Upper lobe of right lung (tissue), 1 donor: ENCODE results near the gene NELL1. TPM values are rescaled to one million over a fixed set of nuclear protein-coding genes. Genes with fewer than 3 reads are reported as not detected.

Source experiments
- ATAC-seq: fragments of 200-7000 bp; cut with Tn5 transposase; one replicate; pipeline ENCODE4 v1.9.1; 2020; ENCODE audit warnings: mild to moderate bottlenecking, moderate library complexity
- DNase-seq: peaks from one replicate; pipeline ENCODE4 v3.0.0-alpha.2; 2020
- H3K27ac ChIP-seq: fragments of 200-600 bp; one replicate; pipeline ENCODE4 v1.8.0; 2022
- H3K27me3 ChIP-seq: fragments of 200-600 bp; one replicate; pipeline ENCODE4 v1.8.0; 2022; ENCODE audit warnings: mild to moderate bottlenecking
- H3K36me3 ChIP-seq: fragments of 200-600 bp; one replicate; pipeline ENCODE4 v1.8.0; 2022
- H3K4me1 ChIP-seq: fragments of 200-600 bp; one replicate; pipeline ENCODE4 v1.8.0; 2022
- H3K4me3 ChIP-seq: fragments of 200-600 bp; one replicate; pipeline ENCODE4 v1.8.0; 2022; ENCODE audit warnings: mild to moderate bottlenecking
- H3K9me3 ChIP-seq: fragments of 200-600 bp; one replicate; pipeline ENCODE4 v1.8.0; 2022
- intact Hi-C: fragments of 100-400 bp; cut with DNase I; formaldehyde crosslinking; loops from one replicate; pipeline ENCODE4 v1.11.0; 2022
- total RNA-seq: library from RNA; stranded (reverse); fragmentation: NEBNext Ultra II Directional; extraction: Animal tissue kit (Norgen Biotek cat#: 25700); gene quantifications from one replicate; pipeline ENCODE4 v1.2.1, GENCODE V29; 2021
- TF ChIP-seq, protein P1 (sequence below): fragments of 200-600 bp; IDR thresholded peaks from one replicate; pipeline ENCODE4 v1.8.0; 2022; ENCODE audit warnings: antibody characterized with exemption
- donor health status: DM: no; HTN: yes; CAD: no; lungs with severe emphysema.

Gene NELL1
- total RNA-seq, 1 donor from 2014 or later = not detected

DNA sequence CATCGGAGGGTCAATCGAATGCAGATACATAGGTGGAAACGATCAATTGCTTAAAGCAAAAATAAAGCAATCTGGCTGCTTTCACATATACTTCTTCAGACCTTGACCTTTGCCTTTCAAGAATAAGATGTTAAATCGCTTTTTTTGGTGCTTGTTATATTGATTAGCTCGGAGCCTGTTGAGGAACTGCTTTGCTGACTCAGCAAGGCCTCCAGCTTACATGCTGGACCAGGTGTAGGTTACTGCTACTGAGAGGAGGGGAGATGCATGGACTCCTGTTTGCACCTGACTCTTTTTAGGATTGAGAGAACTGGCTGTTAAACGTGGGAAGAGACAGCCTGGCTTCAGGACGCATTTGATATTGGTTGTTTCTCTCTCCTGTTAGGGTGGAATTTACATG, 31.3 kb upstream of the NELL1 start:
- intact Hi-C loops = no loop called here
- Histone ChIP-seq H3K36me3 (no peaks in the 10 kb centered on the region), H3K27ac (no peak overlapping the region), H3K27me3 (no peaks in the 10 kb centered on the region), H3K4me1 (no peaks in the 10 kb centered on the region), H3K4me3 (no peak overlapping the region), H3K9me3 (no peaks in the 10 kb centered on the region)
- TF ChIP-seq, protein P1, sequence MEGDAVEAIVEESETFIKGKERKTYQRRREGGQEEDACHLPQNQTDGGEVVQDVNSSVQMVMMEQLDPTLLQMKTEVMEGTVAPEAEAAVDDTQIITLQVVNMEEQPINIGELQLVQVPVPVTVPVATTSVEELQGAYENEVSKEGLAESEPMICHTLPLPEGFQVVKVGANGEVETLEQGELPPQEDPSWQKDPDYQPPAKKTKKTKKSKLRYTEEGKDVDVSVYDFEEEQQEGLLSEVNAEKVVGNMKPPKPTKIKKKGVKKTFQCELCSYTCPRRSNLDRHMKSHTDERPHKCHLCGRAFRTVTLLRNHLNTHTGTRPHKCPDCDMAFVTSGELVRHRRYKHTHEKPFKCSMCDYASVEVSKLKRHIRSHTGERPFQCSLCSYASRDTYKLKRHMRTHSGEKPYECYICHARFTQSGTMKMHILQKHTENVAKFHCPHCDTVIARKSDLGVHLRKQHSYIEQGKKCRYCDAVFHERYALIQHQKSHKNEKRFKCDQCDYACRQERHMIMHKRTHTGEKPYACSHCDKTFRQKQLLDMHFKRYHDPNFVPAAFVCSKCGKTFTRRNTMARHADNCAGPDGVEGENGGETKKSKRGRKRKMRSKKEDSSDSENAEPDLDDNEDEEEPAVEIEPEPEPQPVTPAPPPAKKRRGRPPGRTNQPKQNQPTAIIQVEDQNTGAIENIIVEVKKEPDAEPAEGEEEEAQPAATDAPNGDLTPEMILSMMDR = no peak
- DNase-seq (no peak), ATAC-seq (no peak)

GRCh38 chr11:20639688-20640087, 29.7 kb upstream of the NELL1 start:
- Histone ChIP-seq H3K27me3 (no peaks in the 10 kb centered on the region), H3K4me1 (no peaks in the 10 kb centered on the region), H3K27ac (no peak overlapping the region), H3K9me3 (no peaks in the 10 kb centered on the region), H3K36me3 (no peaks in the 10 kb centered on the region), H3K4me3 (no peak overlapping the region)
- intact Hi-C loops = no loop called here
- no peak for DNase-seq
- no peak for ATAC-seq
- TF ChIP-seq, protein P1 = no peak

DNA sequence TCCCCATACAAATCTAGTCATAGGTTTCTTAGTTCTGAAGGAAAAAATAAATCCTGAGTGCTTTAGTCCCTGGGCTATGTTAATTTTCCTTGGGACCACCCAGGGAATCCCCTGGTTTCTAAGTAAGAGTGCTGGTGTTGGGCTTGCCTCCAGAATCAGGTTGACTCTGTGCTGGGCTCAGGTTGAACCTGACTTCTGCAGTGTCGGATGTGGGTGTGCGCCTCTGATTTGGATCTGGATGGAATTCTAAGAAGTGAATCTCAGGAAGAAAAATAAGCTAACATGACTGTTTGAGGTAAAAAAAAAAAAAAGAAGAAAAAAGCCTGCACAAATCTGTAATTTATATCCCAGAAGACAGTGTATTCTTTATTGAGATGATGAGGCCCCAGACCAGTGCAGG, 29.0 kb upstream of the NELL1 start:
- TF ChIP-seq, protein P1 = no peak

GRCh38 chr11:20644360-20644759, 25.0 kb upstream of the NELL1 start:
- no peak overlapping the region for H3K4me3 ChIP-seq
- intact Hi-C loops = no loop called here
- H3K9me3 ChIP-seq = no peaks in the 10 kb centered on the region
- H3K36me3 ChIP-seq = no peaks in the 10 kb centered on the region
- no peaks in the 10 kb centered on the region for H3K27me3 ChIP-seq
- TF ChIP-seq, protein P1 = no peak
- no peak for DNase-seq
- ATAC-seq = no peak
- H3K27ac ChIP-seq = no peak overlapping the region
- no peaks in the 10 kb centered on the region for H3K4me1 ChIP-seq

More for the DNA sequence above, 29.0 kb upstream of the NELL1 start:
- Histone ChIP-seq H3K9me3 (no peaks in the 10 kb centered on the region), H3K4me1 (no peaks in the 10 kb centered on the region), H3K36me3 (no peaks in the 10 kb centered on the region), H3K27ac (no peak overlapping the region), H3K27me3 (no peaks in the 10 kb centered on the region), H3K4me3 (no peak overlapping the region)
- ATAC-seq = no peak
- no peak for DNase-seq
- intact Hi-C loops = no loop called here

- TF ChIP-seq, protein P1 = peak; percentile 93
- Histone ChIP-seq H3K27me3 (peaks cover 4% of the 10 kb centered on the region), H3K27ac (no peak overlapping the region), H3K4me3 (no peak overlapping the region), H3K4me1 (no peaks in the 10 kb centered on the region), H3K36me3 (no peaks in the 10 kb centered on the region), H3K9me3 (no peaks in the 10 kb centered on the region)
- intact Hi-C loops = no loop called here
- peak; percentile 85 for ATAC-seq
- no peak for DNase-seq
These were observed 21.3 kb upstream of the NELL1 start for GRCh38 chr11:20647976-20648565.
